Breast epithelium (tissue), 3 donors: ENCODE measurements around the gene TRIP4.

Experiments used
- CTCF ChIP-seq, 3 donors: fragments of 450-650 bp; IDR thresholded peaks; one replicate each; pipeline ENCODE4 v1.5.1; 2016 to 2017; ENCODE audit warnings: antibody characterized with exemption in 3 of 3, mild to moderate bottlenecking in 3 of 3, moderate library complexity in 3 of 3
- POLR2A ChIP-seq: fragments of 450-650 bp; IDR thresholded peaks from one replicate; pipeline ENCODE4 v1.6.1; 2016; ENCODE audit warnings: antibody characterized with exemption, mild to moderate bottlenecking, moderate library complexity
- POLR2AphosphoS5 ChIP-seq, 3 donors: sonication (generic); formaldehyde crosslinking; IDR thresholded peaks; one replicate each; pipeline ENCODE4 v1.6.1; 2017; ENCODE audit warnings: antibody characterized with exemption in 3 of 3

DNA sequence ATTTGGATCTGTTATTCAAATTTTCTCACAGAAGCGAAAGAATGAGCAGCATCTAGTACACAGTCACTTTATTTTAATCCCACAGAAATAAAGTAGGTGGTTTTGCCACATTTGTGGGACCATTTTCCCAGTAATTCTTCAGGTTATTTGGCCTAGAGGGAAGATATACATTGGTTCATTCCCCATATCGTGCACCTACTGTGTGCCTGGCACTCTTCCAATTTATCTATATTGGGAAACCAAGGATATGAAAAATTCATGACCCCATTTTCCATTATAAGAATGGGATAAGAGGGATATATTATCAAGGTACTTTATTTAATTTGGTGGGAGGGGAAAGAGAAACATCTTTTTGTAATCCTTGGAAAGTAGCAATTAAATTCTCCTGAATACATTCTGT is 35.1 kb downstream of the TRIP4 start:
- TF ChIP-seq CTCF (IDR thresholded peaks at IDR 0.05) = no peak
- no peak for TF ChIP-seq POLR2A
- no peak for TF ChIP-seq POLR2AphosphoS5 (IDR thresholded peaks at IDR 0.05)
